Islet of Langerhans (tissue), 1 donor: Measurements from ENCODE around the gene ZMYND15.

Experiments
- FAIRE-seq: peaks from one replicate; lab custom pipeline; 2011; peaks lifted over from hg19 to GRCh38; lab: Jason Lieb, UNC

The ZMYND15 gene

GRCh38 chr17:4786106-4786511 lies 46.5 kb downstream of the ZMYND15 start, which contains the start of gene VMO1:
VMO1 (minus strand) TSS chr17:4786364; CDS start chr17:4786352, 12 bp downstream.
- no peak for FAIRE-seq

GRCh38 chr17:4786516-4786915 lies 46.9 kb downstream of the ZMYND15 start:
- FAIRE-seq = no peak

GRCh38 chr17:4788159-4788806 lies 48.6 kb downstream of the ZMYND15 start:
- no peak for FAIRE-seq

GRCh38 chr17:4788807-4789700 lies 49.4 kb downstream of the ZMYND15 start, which contains the start of gene GLTPD2:
GLTPD2 (plus strand) TSS chr17:4788964; CDS start chr17:4789012, 48 bp downstream.
- no peak for FAIRE-seq

- FAIRE-seq = no peak
Observed at GRCh38 chr17:4789701-4789950, 50.0 kb downstream of the ZMYND15 start.

GRCh38 chr17:4789951-4790704 lies 50.5 kb downstream of the ZMYND15 start:
- FAIRE-seq = no peak

- FAIRE-seq = no peak
Observed at GRCh38 chr17:4790705-4791088, 51.1 kb downstream of the ZMYND15 start.

- no peak for FAIRE-seq
Observed at GRCh38 chr17:4795168-4795567, 55.5 kb downstream of the ZMYND15 start.
